GM19468 (cell line): ENCODE results near the gene CPNE1.
A peak's percentile ranks its signal among the peaks of the same experiment; 100 is the strongest.

Source experiments
- ATAC-seq: cut with Tn5 transposase; IDR thresholded peaks from one replicate; pipeline ENCODE4 v1.9.1; 2021; ENCODE audit warnings: mild to moderate bottlenecking, moderate library complexity, moderate number of reproducible peaks; ENCODE audit not compliant: unreplicated experiment; ENCODE audit errors: extremely low read depth

CPNE1 gene

DNA sequence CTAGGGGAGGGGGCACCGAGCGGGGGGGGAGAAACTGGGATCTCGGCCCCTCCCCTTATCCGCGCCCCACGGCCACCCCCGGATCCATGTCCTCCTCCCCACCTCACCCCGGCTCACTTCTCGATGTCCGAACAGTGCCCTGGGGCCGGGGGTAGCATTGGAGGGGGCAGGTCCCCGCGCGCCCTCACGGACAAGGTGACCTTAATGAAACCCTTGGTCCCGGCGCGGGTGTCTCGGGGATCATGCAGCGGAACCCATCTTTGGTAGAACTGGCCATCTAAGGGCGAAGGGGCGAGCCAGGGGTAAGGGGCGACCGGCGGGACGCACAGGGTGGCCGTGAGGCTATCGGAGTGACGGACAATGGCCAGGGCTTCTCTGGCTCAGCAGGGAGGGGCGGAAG, 62.7 kb downstream of the CPNE1 start:
- ATAC-seq, result no peak

DNA sequence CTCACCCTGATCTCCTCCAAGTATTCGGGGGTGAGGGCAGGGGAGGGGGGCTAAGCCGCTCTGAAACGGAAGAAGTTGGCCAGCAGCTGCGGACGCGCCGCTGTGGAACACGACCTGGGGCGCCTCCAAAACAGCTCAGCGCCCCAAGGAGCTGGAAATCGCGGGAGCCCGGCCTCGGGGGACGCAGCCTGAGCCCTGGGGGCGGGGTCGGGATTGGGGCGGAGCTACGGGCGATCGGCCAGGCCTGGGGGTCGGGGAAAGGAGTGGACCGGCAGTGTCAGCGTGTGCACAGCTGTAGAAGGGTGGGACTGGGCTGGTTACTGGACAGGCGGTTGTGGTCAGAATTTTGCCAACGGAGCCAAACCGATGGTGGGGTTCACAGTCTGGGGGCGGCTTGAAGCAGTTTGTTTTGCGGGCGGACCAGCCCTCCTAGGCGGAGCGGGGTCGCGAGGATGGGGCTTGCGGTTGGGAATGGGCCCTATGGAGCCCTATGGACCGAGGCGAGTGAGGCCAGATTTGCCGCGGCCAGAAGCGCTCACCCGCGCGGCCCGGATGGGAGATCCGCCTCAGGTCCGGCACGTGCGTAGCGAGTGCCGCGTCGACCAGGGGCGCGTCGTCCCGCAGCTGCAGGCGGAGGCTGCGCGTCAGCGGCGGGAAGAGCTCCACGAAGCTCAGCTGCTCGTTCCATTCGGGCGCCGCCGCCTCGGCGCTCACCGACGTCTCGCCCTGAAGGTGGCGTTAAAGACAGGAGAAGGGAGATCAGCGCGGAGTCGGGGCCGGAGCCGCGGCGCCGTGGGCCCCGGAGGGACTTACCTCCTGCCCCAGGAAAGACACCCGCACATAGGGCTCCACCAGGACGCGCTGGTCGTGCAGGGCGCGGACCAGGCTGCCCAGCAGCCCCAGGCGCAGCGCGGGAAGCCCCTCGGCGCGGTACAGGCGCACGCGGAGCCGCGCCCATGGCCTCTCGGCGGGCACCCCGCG, 63.4 kb downstream of the CPNE1 start:
- peak; percentile 44 for ATAC-seq

DNA sequence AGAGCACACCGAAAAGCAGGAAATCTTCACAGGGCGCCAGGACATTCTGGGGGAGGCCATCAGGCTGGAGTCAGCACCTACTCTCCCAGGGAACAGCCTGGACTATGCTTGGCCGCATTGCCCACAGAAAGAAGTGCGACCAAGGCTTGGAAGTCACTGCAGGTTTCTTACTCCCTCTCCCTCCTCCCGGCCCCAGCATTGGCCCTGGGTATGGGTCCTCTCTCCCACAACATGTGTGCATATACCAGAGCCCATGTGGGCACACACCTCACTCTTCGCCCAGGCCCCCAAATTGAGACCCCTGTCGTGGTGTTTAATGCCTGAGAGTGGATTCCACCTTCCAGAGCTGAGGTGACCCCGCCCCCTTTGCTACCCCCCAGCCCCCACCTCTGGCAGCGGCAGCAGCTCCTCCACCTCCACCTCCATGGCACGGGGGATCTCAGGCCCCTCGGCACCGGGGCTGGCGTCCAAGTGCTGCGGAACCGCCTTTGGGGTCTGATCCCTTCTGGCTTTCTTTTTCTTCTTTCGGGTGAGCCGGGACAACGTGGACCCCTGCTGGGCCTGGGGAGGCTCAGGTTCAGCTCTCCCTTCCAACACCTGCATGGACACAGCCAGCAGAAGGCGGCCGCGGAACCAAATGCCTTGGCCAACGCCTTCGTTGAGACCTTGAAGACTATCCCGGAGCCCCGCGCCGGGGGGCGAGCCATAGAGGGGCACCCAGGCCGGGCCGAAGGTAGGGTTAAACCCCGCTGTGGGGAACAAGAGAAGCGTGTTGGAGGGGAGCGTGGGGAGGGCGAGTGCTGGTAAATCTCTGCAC, 64.3 kb downstream of the CPNE1 start:
- no peak for ATAC-seq

DNA sequence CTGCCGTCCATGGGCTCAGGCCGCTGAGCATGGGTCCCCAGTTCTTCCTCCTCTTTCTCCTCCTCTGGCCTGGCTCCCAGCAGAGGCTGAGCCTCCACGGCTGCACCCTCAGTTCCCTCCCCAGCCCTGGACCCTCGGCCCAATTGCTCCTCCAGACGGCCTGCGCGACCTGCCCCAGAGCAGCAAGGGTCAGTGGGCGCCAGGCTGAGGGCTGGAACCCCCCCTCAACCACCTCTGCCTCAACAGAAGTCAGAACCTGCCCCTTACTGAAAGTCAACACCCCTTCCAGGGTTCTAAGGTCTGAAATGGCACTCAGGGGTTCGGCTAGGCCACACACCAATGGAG, 65.0 kb downstream of the CPNE1 start:
- ATAC-seq, result no peak

DNA sequence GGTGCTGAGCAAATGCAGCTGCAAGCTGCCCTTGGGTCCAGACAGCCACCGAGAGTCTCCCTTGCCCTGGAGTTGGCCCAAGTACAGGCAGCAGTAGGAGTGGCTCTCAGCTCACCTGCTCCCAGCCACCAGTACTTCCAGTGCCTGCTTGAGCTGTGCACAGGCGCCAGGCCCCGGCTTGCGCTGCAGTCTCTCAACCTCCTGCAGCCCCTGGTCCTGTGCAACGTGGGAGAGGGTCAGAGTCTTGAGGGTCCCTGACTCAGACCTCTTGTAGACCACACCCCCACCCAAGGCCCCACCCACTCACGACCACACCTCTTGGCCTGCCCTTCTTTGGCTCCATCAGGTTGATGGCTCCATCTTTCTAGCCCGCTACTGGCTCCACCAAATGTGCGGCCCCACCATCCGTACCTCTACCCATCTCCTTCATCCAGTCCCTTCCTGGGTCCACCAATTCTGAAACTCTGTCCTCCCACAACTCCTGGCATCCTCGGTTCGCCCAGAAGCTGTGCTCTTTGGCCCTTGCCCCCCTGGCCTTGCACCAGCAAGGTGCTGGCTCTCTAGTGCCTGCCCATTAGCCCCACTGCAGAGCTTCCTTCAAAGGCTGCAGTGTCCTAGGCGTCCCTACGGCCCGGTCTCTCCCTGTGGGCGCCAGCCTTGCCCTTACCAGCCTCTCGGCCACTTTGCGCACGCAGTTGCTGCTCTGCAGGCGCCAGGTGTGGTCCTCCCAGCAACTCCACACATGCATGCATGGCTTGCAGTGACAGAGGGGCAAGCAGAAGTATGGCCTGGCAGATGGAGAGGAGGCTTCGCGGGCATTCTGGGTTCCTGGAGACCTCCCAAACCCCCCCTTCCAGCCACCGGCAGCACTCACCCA, 65.6 kb downstream of the CPNE1 start:
- ATAC-seq, result no peak

DNA sequence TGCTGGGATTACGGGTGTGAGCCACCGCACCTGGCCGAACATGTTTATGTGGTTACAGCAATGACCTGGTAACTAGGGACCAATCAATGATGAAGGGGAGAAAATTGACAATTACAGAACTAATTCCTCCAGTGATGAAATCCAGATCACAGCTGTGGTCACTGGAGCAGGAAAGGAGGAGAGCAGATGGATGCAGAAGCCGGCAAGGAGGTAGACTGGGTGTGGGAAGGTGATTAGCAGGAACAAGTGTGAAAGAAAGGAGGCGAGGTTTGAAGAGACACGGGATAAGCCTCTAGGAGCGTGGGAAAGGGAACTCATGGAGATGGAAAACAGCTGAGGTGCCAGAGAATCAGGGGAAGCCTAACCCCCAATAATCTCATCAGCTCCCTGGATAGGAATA, 66.2 kb downstream of the CPNE1 start:
- ATAC-seq, result no peak

DNA sequence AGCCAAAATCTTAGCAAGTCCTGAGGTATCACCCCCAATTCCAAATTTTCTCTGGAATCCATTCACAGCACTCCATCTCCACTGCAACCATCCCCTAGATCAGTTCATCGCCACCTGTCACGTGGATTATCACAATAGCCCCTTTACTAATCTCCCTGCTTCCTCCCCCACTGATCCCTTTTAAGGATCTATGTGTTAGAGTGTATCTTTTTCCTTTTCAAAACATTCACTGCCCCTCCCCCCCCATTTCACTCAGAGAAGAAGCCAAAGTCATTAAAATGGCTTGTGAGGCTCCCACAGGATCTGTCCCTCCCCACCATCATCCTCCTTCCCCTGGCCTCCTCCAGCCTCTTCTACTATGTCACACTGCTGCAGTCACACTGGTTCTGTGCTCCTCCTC, 67.5 kb downstream of the CPNE1 start:
- ATAC-seq, result no peak

DNA sequence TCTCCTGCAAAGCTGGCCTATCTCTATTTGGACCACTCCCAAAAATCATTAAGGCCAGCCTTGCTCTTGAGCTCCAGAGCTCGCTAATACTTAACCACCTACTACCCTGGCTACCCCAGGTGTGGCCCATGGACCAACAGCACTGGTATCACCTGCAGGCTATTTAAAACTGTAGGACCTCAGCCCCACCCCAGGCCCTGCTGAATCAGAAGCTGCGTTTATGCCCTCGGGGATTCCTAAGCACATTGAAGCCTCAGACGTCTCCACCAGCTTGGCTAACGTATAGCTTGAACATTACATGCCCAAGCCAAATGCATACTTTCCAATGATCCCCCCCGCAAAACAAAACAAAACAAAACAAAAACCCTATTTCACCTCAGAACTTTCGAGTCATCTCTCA, 68.8 kb downstream of the CPNE1 start:
- ATAC-seq, result no peak

DNA sequence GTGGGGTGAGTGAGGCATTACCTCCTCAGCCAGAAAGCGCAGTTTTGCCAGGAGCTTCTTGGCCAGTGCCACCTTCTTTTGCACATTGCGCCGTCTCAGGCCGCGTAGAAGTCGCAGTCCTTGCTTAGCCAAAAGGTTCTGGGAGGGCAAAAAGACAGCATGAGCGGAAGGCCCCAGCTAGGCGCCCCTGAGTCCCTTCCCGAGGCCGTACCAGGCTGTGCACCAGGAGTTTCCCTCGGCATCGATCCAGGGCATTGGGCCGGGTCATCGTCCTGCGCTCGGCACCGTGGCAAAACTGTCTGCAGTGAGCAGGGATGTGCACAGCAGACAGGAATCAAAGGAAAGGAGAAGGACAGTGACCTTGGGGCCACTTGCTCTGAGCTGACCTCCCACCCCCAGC, 69.2 kb downstream of the CPNE1 start:
- no peak for ATAC-seq

DNA sequence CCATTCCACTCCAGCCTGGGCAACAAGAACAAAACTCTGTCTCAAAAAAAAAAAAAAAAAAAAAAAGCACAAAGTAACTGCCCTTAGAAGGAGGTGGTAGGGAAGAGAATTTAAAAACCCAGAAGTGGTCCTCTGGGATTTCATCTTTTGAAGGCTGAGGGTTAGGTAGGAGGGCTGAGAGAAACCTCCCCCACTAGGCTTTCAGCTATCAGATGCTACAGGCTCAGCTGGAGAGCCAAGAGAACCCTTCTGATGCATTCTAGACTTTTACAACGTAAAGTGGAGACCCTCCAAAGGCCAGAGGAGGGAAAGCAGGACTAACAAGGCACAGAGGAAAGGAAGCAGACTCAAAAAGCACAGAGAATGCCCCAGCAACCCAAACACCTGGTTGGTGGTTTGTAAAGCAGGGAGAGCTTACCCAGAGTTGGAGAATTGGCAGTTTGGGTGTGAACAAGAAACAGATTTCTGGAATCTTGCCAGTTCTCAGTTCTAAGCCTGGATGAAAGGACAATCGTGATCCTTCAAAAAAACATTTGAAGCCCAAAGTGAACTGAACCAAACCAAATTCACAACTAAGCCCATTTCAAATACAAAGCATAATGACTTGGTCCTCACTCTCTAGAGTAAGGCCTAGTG, 72.2 kb downstream of the CPNE1 start:
- no peak for ATAC-seq

DNA sequence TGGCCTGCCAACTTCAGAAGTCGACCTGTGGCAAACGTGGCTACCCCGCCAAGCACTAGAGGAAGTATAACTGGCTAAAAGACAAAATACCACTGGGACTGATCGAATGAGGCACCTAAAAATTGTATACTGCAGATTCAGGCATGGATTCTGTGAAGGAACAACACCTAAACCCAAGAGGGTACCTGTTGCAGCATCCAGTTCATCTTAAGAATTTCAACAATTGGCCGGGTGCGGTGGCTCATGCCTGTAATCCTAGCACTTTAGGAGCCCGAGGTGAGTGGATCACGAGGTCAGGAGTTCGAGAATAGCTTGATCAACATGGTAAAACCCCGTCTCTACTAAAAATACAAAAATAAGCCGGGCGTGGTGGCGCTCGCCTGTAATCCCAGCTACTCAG, 76.3 kb downstream of the CPNE1 start:
- ATAC-seq, result no peak

DNA sequence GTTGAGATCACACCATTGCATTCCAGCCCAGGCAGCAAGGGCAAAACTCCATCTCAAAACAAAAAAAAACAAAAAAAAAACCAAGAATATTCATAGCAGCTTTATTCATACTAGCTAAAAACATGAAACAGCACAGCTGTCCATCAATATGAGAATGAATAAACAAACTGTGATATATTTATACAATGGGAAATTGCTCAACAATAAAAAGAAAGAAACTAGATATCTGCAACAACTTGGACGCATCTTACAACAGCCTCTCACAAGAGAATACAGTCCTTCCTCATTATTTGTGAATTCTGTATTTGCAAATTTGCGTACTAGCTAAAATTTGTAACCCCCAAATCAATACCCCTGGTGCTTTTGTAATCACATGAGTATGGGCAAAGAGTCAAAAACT, 77.3 kb downstream of the CPNE1 start:
- no peak for ATAC-seq

DNA sequence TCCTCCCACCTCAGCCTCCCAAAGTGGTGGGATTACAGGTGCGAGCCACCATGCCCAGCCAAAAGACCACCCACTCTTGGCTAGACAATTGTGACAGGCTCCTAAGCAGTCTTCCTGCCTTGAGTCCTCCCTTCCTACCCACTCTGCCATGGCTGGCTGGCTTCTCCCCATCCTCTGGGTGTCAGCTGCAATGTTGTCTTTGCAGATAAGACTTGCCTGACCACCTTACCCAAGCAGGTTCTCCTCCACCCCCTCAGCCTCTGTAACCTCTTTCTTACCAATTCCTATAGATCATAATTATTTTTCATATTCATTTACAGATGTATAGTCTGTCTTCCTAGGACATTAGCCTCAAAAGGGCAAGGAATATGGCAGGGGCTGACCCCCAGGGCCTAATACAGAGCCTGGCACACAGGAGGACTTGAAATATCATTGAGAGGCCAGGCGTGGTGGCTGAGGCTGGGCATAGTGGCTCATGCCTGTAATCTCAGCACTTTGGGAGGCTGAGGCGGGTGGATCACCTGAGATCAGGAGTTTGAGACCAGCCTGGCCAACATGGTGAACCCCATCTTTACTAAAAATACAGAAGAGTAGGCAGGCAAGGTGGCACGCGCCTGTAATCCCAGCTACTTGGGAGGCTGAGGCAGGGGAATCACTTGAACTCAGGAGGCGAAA, 77.8 kb downstream of the CPNE1 start:
- ATAC-seq, result no peak

DNA sequence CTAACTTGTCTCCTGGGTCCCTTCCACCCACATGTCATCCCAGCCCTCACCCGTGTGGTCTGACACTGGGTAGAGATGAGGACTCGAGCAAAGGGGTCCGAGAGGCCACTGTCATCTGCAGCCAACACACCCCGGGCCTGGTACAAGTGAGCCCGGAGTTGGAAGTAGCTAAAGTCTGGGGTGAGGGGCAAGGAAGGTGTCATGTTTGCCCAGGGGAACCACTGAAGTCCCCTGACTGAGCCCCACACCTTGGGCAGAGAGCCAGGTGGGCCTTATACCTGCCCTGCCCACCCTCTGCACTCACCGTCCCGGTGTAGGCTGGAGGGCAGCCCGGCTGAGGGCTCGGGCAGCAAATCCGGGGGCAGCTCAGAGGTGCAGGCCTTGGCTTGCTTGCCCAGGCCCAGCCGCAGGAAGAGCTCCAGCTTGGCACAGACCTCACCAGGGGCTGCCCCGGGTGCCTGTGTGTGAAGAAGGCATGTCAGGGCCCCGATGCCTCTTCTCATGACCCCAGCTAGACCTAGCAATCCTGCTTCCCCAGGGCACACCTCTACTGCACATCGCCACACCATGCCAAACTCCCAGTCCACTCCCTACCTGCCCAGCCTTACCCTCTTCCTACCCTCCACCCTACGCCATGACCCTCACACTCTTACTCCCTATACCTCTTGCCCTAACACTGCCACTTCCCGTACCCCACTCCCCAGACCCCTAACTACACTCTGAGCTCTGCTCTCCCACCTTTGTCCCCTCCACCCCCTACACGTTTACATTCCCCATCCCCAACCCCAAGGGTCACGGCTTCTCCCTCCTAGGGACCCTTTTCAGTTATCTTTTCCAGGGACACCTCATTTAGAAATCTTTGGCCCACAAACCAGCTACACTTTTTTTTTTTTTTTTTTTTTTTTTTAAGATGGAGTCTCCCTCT, 80.8 kb downstream of the CPNE1 start:
- no peak for ATAC-seq

DNA sequence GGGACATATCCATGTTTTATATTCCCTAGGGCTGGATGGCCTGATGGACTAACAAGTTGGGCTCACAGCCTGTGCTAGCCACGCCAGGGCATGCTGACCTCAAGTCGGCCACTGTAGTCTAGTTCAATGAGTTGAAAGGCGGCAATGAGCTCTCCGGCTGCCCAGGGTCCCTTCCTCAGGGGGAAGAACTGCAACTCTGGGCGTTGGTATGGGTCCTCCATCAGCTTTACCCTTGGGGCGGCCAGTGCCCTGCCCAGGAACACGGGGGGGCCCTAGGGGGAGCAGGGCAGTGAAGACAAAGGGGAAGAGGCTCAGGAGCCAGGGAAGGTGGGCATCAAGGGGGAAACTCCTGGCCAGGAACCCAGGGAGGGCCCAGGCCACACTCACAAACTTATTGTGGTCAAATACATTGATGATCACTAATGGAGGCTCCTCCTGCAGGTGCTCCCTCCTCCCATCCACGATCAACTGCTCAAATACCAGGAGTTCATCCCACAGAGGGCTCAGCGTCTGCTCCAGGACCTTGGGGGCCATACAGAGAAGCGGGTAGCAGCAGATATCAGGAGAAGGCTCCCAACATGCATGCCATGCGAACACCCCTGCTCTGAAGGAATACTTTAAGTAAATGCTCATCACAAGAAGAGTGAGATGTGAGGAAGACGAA, 81.8 kb downstream of the CPNE1 start:
- no peak for ATAC-seq

DNA sequence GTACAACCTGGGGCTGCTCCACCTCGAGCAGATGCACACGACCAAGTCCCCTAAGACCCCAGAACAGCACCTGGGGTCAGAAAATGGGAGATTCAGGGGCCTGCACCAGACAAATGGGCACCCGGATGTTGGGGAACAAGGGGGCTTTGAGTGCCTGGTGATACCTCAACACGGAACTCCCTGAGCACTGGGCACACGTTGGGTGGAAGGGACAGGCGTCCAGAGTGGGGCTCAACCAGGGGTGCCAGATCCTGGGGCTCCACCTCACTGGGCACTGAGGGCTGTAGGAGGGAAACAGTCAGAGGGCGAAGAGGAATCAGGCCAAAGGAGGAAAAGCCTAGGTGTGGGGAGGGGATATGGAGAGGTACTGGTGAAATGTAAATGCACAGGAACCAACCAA, 82.6 kb downstream of the CPNE1 start:
- ATAC-seq, result no peak

DNA sequence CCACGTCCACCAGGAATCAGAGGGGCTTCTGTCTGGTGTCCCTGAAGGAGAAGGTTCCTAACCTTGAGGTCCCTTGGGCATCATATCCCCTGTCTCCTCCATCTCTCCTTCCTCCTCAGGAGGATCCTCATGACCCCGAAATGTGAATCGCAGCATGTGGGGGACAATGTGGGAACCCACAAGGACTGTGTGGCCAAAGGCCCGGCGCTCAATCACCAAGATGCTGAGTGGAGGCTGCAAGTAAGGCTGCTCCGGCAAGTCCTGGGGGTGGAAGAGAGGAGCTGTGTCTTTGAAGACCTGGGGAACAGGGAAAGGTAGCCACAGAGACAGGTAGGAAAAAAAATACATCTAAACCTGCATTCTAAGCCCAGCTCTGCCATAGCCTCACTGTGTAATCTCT, 85.5 kb downstream of the CPNE1 start:
- ATAC-seq, result no peak

DNA sequence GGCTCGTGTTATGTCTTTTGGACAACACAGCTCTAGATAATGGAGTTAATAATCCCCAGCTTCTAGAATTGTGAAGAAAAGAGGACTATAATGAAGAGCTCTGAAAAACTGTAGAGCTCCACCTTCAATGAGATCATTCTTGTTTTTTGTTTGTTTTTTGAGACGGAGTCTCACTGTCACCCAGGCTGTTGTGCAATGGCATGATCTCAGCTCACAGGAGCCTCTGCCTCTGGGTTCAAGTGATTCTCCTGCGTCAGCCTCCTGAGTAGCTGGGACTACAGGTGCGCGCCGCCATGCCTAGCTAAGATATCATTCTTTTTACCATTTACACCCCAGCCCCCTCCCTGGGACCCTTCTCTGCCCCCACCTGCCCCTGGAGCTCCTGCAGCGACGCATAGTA, 86.2 kb downstream of the CPNE1 start:
- ATAC-seq, result no peak
